Fibroblast of mammary gland (primary cell): ENCODE data around the gene RAP1GAP2.
"Not testable (repeated sequence)": the region's sequence is repeated elsewhere in the genome, so short reads cannot be mapped to it uniquely, and the experiment has no call there.

ENCODE experiments used
- DNase-seq: peaks from one replicate; pipeline ENCODE4 v3.0.0-alpha.2; 2010; ENCODE audit warnings: low read depth
- H3K4me3 ChIP-seq: 2 replicates; pipeline ENCODE4 v1.5.1; 2011; ENCODE audit warnings: low read depth, mild to moderate bottlenecking, low read length, moderate library complexity; ENCODE audit not compliant: control insufficient read depth
- TF ChIP-seq, protein P1 (sequence below): conservative IDR thresholded peaks from 2 replicates; pipeline ENCODE4 v1.5.1; 2011; ENCODE audit warnings: low read depth, low read length, inconsistent platforms; ENCODE audit not compliant: control insufficient read depth, insufficient read depth

RAP1GAP2 gene

DNA sequence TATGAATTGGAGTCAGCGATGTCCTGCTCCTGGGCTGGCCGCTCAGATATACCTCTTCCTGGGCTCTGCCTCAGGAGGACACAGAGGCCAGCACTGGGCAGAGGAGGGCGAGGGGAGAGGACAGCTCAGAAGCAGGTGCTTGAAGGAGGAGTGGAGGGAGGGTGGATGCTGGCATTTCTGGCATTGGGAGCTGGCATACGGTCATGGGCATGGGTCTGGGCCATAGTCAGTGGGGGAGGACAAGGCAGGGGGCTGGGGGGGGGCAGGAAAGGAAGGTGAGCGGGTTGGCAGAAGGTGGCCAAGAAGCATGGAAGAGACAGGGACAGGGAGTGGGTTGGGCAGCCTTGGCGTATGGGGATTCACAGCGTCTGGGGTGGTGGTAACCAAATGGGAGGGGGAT is 16.7 kb upstream of the RAP1GAP2 start:
- TF ChIP-seq, protein P1, sequence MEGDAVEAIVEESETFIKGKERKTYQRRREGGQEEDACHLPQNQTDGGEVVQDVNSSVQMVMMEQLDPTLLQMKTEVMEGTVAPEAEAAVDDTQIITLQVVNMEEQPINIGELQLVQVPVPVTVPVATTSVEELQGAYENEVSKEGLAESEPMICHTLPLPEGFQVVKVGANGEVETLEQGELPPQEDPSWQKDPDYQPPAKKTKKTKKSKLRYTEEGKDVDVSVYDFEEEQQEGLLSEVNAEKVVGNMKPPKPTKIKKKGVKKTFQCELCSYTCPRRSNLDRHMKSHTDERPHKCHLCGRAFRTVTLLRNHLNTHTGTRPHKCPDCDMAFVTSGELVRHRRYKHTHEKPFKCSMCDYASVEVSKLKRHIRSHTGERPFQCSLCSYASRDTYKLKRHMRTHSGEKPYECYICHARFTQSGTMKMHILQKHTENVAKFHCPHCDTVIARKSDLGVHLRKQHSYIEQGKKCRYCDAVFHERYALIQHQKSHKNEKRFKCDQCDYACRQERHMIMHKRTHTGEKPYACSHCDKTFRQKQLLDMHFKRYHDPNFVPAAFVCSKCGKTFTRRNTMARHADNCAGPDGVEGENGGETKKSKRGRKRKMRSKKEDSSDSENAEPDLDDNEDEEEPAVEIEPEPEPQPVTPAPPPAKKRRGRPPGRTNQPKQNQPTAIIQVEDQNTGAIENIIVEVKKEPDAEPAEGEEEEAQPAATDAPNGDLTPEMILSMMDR = no peak
- no peak for DNase-seq
- H3K4me3 ChIP-seq = no peak overlapping the region

DNA sequence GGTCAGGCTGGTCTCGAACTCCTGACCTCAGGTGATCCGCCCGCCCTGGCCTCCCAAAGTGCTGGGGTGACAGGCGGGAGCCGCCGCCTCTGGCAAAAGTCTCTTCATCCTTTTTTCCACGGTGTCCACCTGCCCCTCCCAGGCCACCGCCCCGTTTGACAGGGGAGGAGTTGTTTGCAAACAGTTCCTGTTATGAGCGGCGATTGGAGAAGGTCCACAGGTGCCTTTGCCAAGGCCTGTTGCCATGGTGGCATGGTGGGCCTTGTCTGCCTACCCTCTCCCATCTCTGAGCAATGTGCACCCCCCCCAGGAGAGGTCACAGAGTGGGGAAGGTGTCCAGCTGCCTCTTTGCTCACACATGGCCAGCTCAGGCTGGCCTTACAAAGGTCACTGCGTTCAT is 16.0 kb upstream of the RAP1GAP2 start:
- TF ChIP-seq, protein P1 = no peak
- no peak for DNase-seq
- H3K4me3 ChIP-seq = no peak overlapping the region

DNA sequence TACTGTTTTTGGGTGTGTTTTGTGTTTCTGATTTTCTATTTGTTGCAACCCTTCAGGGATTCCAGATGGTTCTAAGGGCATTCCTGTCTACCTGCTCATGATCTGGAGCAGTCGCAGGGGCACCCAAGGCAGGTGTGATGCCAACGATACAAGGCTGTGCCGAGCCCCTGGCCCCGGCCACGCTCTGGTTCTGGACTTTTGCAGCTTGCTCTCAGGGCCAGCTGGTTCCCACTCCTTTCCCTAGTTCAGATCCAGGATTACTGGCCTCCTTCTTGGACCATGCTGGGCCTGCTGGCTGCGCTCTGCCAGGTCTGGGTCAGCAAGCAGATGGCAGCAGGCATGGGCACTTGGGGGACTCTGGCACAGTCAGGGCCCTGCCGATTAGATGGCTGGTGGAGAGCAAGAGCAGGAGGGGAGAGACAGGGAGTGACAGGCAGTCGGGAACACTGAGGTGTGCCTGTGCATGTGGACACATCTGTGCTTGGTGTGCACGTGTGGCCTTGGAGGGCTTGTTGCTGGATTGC is 15.2 kb upstream of the RAP1GAP2 start:
- DNase-seq = no peak
- H3K4me3 ChIP-seq = no peak overlapping the region
- TF ChIP-seq, protein P1 = no peak

DNA sequence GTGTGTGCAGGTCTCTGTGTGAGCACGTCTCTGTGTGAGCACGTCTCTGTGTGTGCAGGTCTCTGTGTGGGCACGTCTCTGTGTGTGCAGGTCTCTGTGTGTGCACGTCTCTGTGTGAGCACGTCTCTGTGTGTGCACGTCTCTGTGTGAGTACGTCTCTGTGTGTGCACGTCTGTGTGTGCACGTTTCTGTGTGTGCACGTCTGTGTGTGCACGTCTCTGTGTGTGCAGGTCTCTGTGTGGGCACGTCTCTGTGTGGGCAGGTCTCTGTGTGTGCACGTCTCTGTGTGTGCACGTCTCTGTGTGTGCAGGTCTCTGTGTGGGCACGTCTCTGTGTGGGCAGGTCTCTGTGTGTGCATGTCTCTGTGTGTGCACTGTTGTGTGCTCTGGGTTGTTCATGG is 14.6 kb upstream of the RAP1GAP2 start:
- not testable (repeated sequence) for DNase-seq, H3K4me3 ChIP-seq

DNA sequence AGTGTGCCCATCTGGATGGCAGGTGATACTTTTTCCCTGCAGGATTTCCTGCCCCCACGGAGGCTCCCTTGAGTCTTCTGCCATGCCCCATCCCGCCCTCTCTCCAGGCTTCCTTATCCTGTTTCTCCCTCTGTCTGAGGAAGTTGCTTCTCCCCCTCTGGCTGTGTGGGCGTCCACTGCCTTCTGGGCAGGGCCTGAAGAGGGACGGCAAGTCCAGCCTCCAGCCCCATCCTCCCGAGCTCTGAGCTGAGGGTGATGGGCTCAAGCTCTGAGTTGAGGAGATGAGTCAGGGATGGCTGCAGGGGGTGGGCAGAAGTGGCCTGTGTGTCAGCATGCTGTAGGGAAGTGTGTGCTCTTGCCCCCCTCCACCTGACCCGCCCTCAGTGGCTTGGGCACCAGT is 14.2 kb upstream of the RAP1GAP2 start:
- DNase-seq = peak; percentile 53
- no peak overlapping the region for H3K4me3 ChIP-seq
- TF ChIP-seq, protein P1 = no peak

DNA sequence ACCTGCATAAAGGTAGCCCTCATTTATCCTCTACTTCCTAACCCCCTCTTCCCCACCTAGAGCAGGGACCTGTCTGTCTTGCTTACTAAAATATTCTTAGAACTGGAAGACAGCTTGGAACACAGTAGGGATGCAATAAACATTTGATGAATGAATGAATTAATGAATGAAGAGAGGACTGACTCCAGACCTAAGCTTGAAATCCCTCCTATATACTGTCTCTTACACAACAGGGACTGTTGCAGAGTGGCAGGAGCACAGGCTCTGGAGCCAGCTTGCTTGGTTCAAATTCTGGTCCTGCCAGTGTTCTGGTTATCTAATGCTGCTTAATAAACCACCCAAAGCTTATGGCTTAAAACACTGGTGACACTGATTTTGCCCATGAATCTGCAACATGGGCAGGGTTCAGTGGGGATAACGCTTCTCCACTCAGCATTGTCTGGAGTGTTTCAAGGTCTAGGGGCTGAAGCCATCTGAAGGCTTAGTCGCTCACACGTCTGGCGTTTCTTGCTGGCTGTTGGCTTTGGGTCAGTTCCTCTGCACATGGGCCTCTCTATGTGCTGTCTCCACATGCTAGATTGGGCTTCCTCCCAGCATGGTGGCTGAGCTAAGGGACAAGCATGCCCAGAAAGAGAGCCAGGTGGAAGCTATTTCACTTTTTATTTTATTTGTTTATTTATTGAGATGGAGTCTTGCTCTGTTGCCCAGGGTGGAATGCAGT is 12.8 kb upstream of the RAP1GAP2 start:
- TF ChIP-seq, protein P1 = no peak
- no peak for DNase-seq

DNA sequence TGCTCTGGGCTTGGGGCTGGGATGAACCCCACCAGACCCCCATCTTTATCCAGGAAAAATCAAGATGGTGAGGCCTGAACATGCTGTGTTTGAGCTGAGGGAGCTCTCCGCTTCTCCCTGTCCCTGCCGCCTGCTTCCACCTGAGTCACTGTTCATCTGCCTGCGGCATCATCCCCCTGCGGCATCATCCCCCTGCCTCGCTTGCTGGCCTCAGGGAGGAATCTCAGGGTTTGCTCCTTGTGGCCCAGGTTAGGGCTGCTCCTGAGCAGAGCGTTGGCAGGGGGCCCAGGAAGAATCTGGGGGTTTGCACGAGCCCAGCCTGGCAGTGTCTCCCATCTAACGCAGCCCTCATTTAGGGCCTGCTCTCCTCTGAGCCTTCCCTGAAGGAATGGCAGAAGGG is 11.4 kb upstream of the RAP1GAP2 start:
- TF ChIP-seq, protein P1 = no peak
- H3K4me3 ChIP-seq = no peak overlapping the region
- DNase-seq = no peak

More for the DNA sequence above, 12.8 kb upstream of the RAP1GAP2 start:
- no peak overlapping the region for H3K4me3 ChIP-seq

DNA sequence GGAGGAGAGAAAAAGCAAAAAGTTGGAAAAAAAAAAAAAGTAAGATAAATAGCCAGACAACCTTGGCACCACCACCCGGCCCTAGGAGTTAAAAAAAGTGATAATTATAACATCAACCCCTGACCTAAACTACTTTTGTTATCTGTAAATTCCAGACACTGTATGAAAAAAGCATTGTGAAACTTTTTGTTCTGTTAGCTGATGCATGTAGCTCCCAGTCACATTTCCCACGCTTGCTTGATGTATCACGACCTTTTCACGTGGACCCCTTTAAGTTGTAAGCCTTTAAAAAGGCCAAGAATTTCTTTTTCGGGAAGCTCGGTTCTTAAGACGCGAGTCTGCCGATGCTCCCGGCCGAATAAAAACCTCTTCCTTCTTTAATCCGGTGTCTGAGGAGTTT is 10.9 kb upstream of the RAP1GAP2 start:
- DNase-seq, H3K4me3 ChIP-seq: not testable (repeated sequence)
